HL-60/S4 (cell line): ENCODE results near the gene MRGPRD.
"Not testable (repeated sequence)": the region's sequence is repeated elsewhere in the genome, so short reads cannot be mapped to it uniquely, and the experiment has no call there.

ENCODE experiments used
- in situ Hi-C: fragments of 300-500 bp; cut with MboI; formaldehyde crosslinking; loops from 2 replicates; pipeline ENCODE4 v1.14.3; 2022; ENCODE audit warnings: low sequenced_read_pairs

The MRGPRD gene

GRCh38 chr11:69006816-69007215, 26.0 kb upstream of the MRGPRD start:
- in situ Hi-C loops = no loop called here

- in situ Hi-C loops = no loop called here
Observed at GRCh38 chr11:69005631-69006368, 25.0 kb upstream of the MRGPRD start.

- in situ Hi-C loops = no loop called here
Observed at GRCh38 chr11:69005183-69005630, 24.4 kb upstream of the MRGPRD start.

- in situ Hi-C loops = no loop called here
Observed at GRCh38 chr11:69004411-69005182, 23.8 kb upstream of the MRGPRD start.

- in situ Hi-C loops = no loop called here
Observed at GRCh38 chr11:69003866-69004367, 23.1 kb upstream of the MRGPRD start.

GRCh38 chr11:69003301-69003865, 22.6 kb upstream of the MRGPRD start:
- in situ Hi-C loops = no loop called here

GRCh38 chr11:69002570-69003231, 21.9 kb upstream of the MRGPRD start:
- in situ Hi-C loops = no loop called here

- in situ Hi-C loops = no loop called here
Observed at GRCh38 chr11:69002110-69002569, 21.4 kb upstream of the MRGPRD start.

- in situ Hi-C loops = no loop called here
Observed at GRCh38 chr11:69001243-69002081, 20.7 kb upstream of the MRGPRD start.

- in situ Hi-C loops = no loop called here
Observed at GRCh38 chr11:69000831-69001242, 20.1 kb upstream of the MRGPRD start.

GRCh38 chr11:69000391-69000790, 19.6 kb upstream of the MRGPRD start:
- in situ Hi-C loops = no loop called here

- in situ Hi-C loops = not testable (repeated sequence)
Observed at GRCh38 chr11:68999748-69000355, 19.1 kb upstream of the MRGPRD start.

GRCh38 chr11:68999093-68999747, 18.4 kb upstream of the MRGPRD start:
- in situ Hi-C loops = no loop called here

GRCh38 chr11:68998390-68998911, 17.7 kb upstream of the MRGPRD start:
- in situ Hi-C loops = no loop called here

GRCh38 chr11:68997995-68998348, 17.2 kb upstream of the MRGPRD start:
- in situ Hi-C loops = no loop called here

GRCh38 chr11:68997124-68997994, 16.6 kb upstream of the MRGPRD start:
- in situ Hi-C loops = no loop called here

- in situ Hi-C loops = no loop called here
Observed at GRCh38 chr11:68996376-68997123, 15.8 kb upstream of the MRGPRD start.
